AG04449 (cell line): ENCODE data around the gene WNT7A.

ENCODE experiments used
- CTCF ChIA-PET: fragments of 350-600 bp; formaldehyde crosslinking; extraction: SDS; loops from one replicate; lab custom pipeline; 2021; ENCODE audit warnings: antibody characterized with exemption; lab: Yijun Ruan, JAX
- POLR2A ChIA-PET: fragments of 400-600, 350-600 bp; formaldehyde crosslinking; extraction: SDS; loops from one replicate; lab custom pipeline; 2020; ENCODE audit warnings: antibody characterized with exemption, inconsistent platforms; lab: Yijun Ruan, JAX
- DNase-seq: peaks from one replicate; pipeline ENCODE4 v3.0.0-alpha.2; 2010; ENCODE audit warnings: low read depth, low spot score
- H3K4me3 ChIP-seq: 2 replicates; pipeline ENCODE4 v1.5.1; 2011; ENCODE audit warnings: low read depth, mild to moderate bottlenecking, control low read depth, low read length
- TF ChIP-seq, protein P1 (sequence below): IDR thresholded peaks from one replicate; pipeline ENCODE4 v1.5.1; 2011; ENCODE audit warnings: mild to moderate bottlenecking, moderate library complexity, low read length, control low read depth, inconsistent platforms; ENCODE audit not compliant: insufficient read depth; ENCODE audit errors: missing control alignments

WNT7A gene

GRCh38 chr3:13780432-13781176 lies 99.3 kb downstream of the WNT7A start:
- H3K4me3 ChIP-seq = no peak overlapping the region
- CTCF ChIA-PET = no interaction called here
- TF ChIP-seq, protein P1, sequence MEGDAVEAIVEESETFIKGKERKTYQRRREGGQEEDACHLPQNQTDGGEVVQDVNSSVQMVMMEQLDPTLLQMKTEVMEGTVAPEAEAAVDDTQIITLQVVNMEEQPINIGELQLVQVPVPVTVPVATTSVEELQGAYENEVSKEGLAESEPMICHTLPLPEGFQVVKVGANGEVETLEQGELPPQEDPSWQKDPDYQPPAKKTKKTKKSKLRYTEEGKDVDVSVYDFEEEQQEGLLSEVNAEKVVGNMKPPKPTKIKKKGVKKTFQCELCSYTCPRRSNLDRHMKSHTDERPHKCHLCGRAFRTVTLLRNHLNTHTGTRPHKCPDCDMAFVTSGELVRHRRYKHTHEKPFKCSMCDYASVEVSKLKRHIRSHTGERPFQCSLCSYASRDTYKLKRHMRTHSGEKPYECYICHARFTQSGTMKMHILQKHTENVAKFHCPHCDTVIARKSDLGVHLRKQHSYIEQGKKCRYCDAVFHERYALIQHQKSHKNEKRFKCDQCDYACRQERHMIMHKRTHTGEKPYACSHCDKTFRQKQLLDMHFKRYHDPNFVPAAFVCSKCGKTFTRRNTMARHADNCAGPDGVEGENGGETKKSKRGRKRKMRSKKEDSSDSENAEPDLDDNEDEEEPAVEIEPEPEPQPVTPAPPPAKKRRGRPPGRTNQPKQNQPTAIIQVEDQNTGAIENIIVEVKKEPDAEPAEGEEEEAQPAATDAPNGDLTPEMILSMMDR = no peak
- DNase-seq = no peak
- POLR2A ChIA-PET = no interaction called here

DNA sequence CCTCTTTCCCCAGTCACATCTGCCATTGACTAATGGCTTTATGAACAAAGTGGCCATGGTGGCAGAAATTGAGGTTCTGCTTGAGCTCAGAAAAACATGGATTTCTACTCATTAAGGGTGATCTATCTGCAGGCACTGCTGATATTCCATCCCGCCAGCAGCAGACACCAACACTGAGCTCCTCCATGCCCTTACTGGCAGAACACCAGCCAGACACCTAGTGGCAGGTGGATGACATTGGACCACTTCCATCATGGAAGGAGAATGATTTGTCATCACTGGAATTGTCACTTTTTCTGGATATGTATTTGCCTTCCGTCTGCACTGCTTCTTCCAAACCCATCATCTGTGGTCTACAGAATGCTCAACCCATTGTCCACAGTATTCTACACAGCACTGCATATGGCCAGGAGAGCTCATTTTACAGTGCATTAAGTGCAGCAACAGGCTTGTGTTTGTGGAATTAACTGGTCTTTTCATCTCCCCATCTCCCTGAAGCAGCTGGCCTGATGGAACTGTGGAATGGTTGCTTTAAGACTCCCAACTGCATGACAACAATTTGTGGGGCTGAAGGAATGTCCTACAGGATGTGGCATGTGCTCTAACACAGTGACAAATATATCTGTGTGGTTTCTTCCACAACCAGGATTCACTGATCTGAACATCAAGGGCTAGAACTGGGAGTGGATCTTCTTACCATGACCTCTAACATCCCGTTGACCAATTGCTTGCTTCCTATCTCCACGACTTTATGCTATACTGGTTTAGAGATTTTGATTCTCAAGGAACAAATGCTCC lies 103.4 kb downstream of the WNT7A start:
- no peak overlapping the region for H3K4me3 ChIP-seq
- POLR2A ChIA-PET = no interaction called here
- CTCF ChIA-PET = no interaction called here

GRCh38 chr3:13772885-13773745 lies 106.8 kb downstream of the WNT7A start:
- POLR2A ChIA-PET = no interaction called here
- CTCF ChIA-PET = no interaction called here

More for the DNA sequence above, 103.4 kb downstream of the WNT7A start:
- DNase-seq = no peak
- TF ChIP-seq, protein P1 = no peak

GRCh38 chr3:13772321-13772745 lies 107.5 kb downstream of the WNT7A start:
- DNase-seq = no peak
- ChIA-PET POLR2A (no interaction called here), CTCF (no interaction called here)

More at GRCh38 chr3:13772885-13773745, 106.8 kb downstream of the WNT7A start:
- DNase-seq = no peak
- TF ChIP-seq, protein P1 = no peak
- no peak overlapping the region for H3K4me3 ChIP-seq

DNA sequence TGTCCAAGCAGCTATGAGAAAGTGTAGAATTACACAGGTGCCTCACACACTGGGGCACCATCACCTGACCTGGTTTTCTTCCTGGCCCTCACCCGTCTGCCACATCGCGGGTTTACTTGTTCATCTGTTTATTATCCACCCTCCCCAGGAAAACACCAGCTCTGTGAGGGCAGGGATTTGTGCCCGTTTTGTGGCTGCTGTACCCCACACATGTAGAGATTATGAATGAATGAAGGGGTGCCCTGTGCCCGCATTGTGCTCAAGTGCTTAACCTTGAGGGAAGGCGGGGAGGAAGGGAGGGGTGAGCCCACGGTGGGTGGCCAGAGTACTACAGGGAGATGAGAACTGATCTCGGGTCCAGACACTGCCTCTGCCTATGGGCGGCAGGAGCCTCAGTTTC lies 108.4 kb downstream of the WNT7A start:
- ChIA-PET POLR2A (no interaction called here), CTCF (no interaction called here)
- TF ChIP-seq, protein P1 = no peak
- H3K4me3 ChIP-seq = no peak overlapping the region
- no peak for DNase-seq

More at GRCh38 chr3:13772321-13772745, 107.5 kb downstream of the WNT7A start:
- no peak overlapping the region for H3K4me3 ChIP-seq
- TF ChIP-seq, protein P1 = no peak
